ENCODE data around the gene UBE4B.

UBE4B gene

GRCh38 chr1:10187026-10187334, 154.2 kb downstream of the UBE4B start:
- Histone ChIP-seq H3K4me3 (ENCODE audit: low read length) (no peak overlapping the region), H3K9me3 (replicated peaks; ENCODE audit: insufficient read depth, low read length) (no peaks in the 10 kb centered on the region), H3K4me1 (ENCODE audit: low read length) (peaks cover 11% of the 10 kb centered on the region), H2AFZ (ENCODE audit: low read length) (no peak overlapping the region), H3K9ac (ENCODE audit: low read length) (no peak overlapping the region), H3K9me2 (replicated peaks; ENCODE audit: insufficient read depth, low read length) (no peaks in the 10 kb centered on the region), H3K27ac (ENCODE audit: low read length) (no peak overlapping the region), H3F3A (ENCODE audit: insufficient read depth, low read length) (peaks cover 17% of the 10 kb centered on the region), H4K20me1 (ENCODE audit: insufficient read depth, low read length) (no peaks in the 10 kb centered on the region), H3K36me3 (replicated peaks; ENCODE audit: insufficient read depth, low read length) (no peaks in the 10 kb centered on the region), H3K27me3 (replicated peaks; ENCODE audit: insufficient read depth, low read length) (no peaks in the 10 kb centered on the region), H3K79me2 (ENCODE audit: low read length) (no peaks in the 10 kb centered on the region), H3K4me2 (ENCODE audit: low read depth, low read length) (no peak overlapping the region)
- TF ChIP-seq EZH2phosphoT487 (IDR thresholded peaks at IDR 0.05; ENCODE audit: low read length) (no peak), CTCF (IDR thresholded peaks at IDR 0.05; ENCODE audit: low read length) (no peak), EZH2 (optimal IDR thresholded peaks at IDR 0.05; ENCODE audit: low read depth, low read length) (no peak)
- no peak for DNase-seq

DNA sequence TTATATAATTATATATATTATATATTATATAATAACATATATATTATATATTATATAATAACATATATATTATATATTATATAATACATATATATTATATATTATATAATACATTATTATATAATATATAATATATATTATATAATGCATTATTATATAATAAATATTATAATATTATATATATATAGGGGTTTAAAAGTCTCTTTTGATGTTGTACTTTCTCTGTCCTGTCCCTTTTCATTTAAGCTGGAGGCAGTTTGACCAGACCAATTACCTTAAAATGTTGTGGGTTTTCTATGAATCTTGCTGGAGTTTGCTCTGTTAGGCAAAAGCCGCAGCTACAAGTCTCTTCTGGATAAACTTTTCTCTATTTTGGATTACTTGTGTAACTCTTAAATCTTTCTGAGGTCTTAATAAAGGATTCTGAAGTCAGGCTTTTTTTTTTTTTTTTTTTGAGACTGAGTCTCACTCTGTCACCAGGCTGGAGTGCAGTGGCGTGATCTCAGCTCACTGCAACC, 155.4 kb downstream of the UBE4B start:
- peaks cover 17% of the 10 kb centered on the region for H3F3A ChIP-seq (ENCODE audit: insufficient read depth, low read length)
- no peak overlapping the region for H3K9ac ChIP-seq (ENCODE audit: low read length)
- no peaks in the 10 kb centered on the region for H4K20me1 ChIP-seq (ENCODE audit: insufficient read depth, low read length)
- H3K9me3 ChIP-seq (replicated peaks; ENCODE audit: insufficient read depth, low read length): no peaks in the 10 kb centered on the region
- H3K27me3 ChIP-seq (replicated peaks; ENCODE audit: insufficient read depth, low read length): no peaks in the 10 kb centered on the region
- peaks cover 11% of the 10 kb centered on the region for H3K4me1 ChIP-seq (ENCODE audit: low read length)
- no peaks in the 10 kb centered on the region for H3K79me2 ChIP-seq (ENCODE audit: low read length)
- no peaks in the 10 kb centered on the region for H3K9me2 ChIP-seq (replicated peaks; ENCODE audit: insufficient read depth, low read length)
- TF ChIP-seq EZH2 (optimal IDR thresholded peaks at IDR 0.05; ENCODE audit: low read depth, low read length) (no peak), CTCF (IDR thresholded peaks at IDR 0.05; ENCODE audit: low read length) (no peak), EZH2phosphoT487 (IDR thresholded peaks at IDR 0.05; ENCODE audit: low read length) (no peak)
- H3K4me3 ChIP-seq (ENCODE audit: low read length): no peak overlapping the region
- DNase-seq: no peak
- no peak overlapping the region for H3K27ac ChIP-seq (ENCODE audit: low read length)
- no peak overlapping the region for H2AFZ ChIP-seq (ENCODE audit: low read length)
- no peak overlapping the region for H3K4me2 ChIP-seq (ENCODE audit: low read depth, low read length)
- no peaks in the 10 kb centered on the region for H3K36me3 ChIP-seq (replicated peaks; ENCODE audit: insufficient read depth, low read length)

GRCh38 chr1:10189659-10190058, 156.9 kb downstream of the UBE4B start:
- H2AFZ ChIP-seq (ENCODE audit: low read length): no peak overlapping the region
- H3K27ac ChIP-seq (ENCODE audit: low read length): peak overlapping the region; percentile 82
- DNase-seq: peak; percentile 98
- H3K27me3 ChIP-seq (replicated peaks; ENCODE audit: insufficient read depth, low read length): no peaks in the 10 kb centered on the region
- H3K9me2 ChIP-seq (replicated peaks; ENCODE audit: insufficient read depth, low read length): no peaks in the 10 kb centered on the region
- peaks cover 21% of the 10 kb centered on the region for H3K4me1 ChIP-seq (ENCODE audit: low read length)
- peaks cover 24% of the 10 kb centered on the region for H3F3A ChIP-seq (ENCODE audit: insufficient read depth, low read length)
- no peaks in the 10 kb centered on the region for H3K36me3 ChIP-seq (replicated peaks; ENCODE audit: insufficient read depth, low read length)
- H3K9ac ChIP-seq (ENCODE audit: low read length): peak overlapping the region; percentile 26; the same call in 1 of the 2 replicates
- H3K9me3 ChIP-seq (replicated peaks; ENCODE audit: insufficient read depth, low read length): no peaks in the 10 kb centered on the region
- TF ChIP-seq EZH2 (optimal IDR thresholded peaks at IDR 0.05; ENCODE audit: low read depth, low read length): no peak
- no peak for TF ChIP-seq CTCF (IDR thresholded peaks at IDR 0.05; ENCODE audit: low read length)
- TF ChIP-seq EZH2phosphoT487 (IDR thresholded peaks at IDR 0.05; ENCODE audit: low read length): no peak
- H3K4me2 ChIP-seq (ENCODE audit: low read depth, low read length): peak overlapping the region; percentile 54; the same call in 1 of the 2 replicates
- no peak overlapping the region for H3K4me3 ChIP-seq (ENCODE audit: low read length)
- H4K20me1 ChIP-seq (ENCODE audit: insufficient read depth, low read length): no peaks in the 10 kb centered on the region
- no peaks in the 10 kb centered on the region for H3K79me2 ChIP-seq (ENCODE audit: low read length)

Measured in MM.1S (cell line).